Cardiac muscle cell (in vitro differentiated cells and primary cell): ENCODE data around the gene RALGAPB. TPM values are rescaled to one million over a fixed set of nuclear protein-coding genes. Genes with fewer than 3 reads are reported as not detected.

ENCODE experiments used
- DNase-seq, 2 donors: peaks; one replicate each; pipeline versions ENCODE4 v3.0.0 to v3.0.0-alpha.2; 2010 to 2017; ENCODE audit warnings: low read depth in 1 of 2, low spot score in 1 of 2
- H3K27ac ChIP-seq: fragments of 200-600 bp; sonication (generic); 2 replicates; pipeline ENCODE4 v1.5.1; 2016
- H3K27me3 ChIP-seq: fragments of 200-600 bp; sonication (generic); 2 replicates; pipeline ENCODE4 v1.6.0; 2016; ENCODE audit warnings: control low read depth
- H3K36me3 ChIP-seq: fragments of 200-600 bp; sonication (generic); 2 replicates; pipeline ENCODE4 v1.5.1; 2016; ENCODE audit warnings: control low read depth
- H3K4me1 ChIP-seq: fragments of 200-600 bp; sonication (generic); 2 replicates; pipeline ENCODE4 v1.8.1; 2017; ENCODE audit warnings: low read depth, mild to moderate bottlenecking, mixed run types
- H3K4me3 ChIP-seq: fragments of 200-600 bp; sonication (generic); 2 replicates; pipeline ENCODE4 v1.5.1; 2016; ENCODE audit warnings: mild to moderate bottlenecking
- H3K9me3 ChIP-seq: fragments of 200-600 bp; sonication (generic); 2 replicates; pipeline ENCODE4 v1.5.1; 2017; ENCODE audit warnings: low read depth, mild to moderate bottlenecking, control low read depth
- CTCF ChIP-seq: IDR thresholded peaks from 2 replicates; pipeline ENCODE4 v1.5.1; 2012; ENCODE audit warnings: low read depth, mild to moderate bottlenecking, low read length
- polyA plus RNA-seq: library from polyadenylated mRNA; unstranded; fragments of >200 nt; fragmentation: Nextera tagmentation; extraction: Ambion mirVana; gene quantifications from 2 replicates; pipeline ENCODE4 v1.2.1, GENCODE V29; 2016
- total RNA-seq: library from RNA; depleted of rRNA; stranded (reverse); fragments of >200 nt; gene quantifications from 2 replicates; pipeline ENCODE4 v1.2.3, GENCODE V29; 2016

RALGAPB gene
- total and polyA plus RNA-seq, 2 experiments from 2014 or later: 10.3 to 20.3 TPM

DNA sequence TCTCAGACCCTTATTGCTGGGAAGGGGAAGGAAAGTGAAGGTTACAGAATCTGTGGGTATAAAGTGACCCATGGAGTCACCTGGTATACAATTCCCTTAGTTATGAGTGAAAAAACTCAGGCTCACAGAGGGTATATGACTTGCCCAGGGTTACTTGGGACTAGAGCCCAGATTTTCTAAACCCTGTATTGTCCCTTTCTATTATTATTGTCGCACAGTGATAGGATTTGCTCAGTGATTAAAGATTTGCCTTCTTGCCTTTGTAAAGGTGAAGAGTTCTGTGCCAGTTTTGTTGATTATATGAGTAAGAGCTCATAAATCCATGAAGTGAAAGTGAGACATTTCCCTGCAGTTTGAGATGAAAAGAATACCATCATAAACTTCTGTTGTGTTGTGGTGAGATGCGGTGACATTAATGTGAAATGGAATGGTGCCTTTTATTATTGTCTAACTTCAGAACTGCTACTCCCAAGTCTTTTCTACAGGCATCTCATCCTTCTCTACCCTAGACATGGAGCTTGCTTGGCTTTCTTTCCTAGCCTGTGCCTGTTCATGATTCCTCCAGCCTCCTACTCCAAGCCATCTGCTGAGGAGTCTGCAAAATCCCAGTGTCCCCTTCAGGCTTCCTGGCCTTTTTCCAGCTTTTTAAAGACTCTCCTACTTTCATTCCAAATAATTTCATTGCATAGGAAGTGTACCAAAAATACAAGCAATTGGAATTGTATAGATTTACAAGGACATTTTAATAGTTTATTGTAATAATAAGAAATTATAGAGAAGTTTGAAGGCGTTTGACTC is 74.8 kb downstream of the RALGAPB start:
- H3K4me1 ChIP-seq: no peaks in the 10 kb centered on the region
- no peak overlapping the region for H3K4me3 ChIP-seq
- no peaks in the 10 kb centered on the region for H3K27me3 ChIP-seq
- TF ChIP-seq CTCF: no peak
- no peak for DNase-seq
- H3K36me3 ChIP-seq: peaks cover 53% of the 10 kb centered on the region
- no peaks in the 10 kb centered on the region for H3K9me3 ChIP-seq
- no peak overlapping the region for H3K27ac ChIP-seq

DNA sequence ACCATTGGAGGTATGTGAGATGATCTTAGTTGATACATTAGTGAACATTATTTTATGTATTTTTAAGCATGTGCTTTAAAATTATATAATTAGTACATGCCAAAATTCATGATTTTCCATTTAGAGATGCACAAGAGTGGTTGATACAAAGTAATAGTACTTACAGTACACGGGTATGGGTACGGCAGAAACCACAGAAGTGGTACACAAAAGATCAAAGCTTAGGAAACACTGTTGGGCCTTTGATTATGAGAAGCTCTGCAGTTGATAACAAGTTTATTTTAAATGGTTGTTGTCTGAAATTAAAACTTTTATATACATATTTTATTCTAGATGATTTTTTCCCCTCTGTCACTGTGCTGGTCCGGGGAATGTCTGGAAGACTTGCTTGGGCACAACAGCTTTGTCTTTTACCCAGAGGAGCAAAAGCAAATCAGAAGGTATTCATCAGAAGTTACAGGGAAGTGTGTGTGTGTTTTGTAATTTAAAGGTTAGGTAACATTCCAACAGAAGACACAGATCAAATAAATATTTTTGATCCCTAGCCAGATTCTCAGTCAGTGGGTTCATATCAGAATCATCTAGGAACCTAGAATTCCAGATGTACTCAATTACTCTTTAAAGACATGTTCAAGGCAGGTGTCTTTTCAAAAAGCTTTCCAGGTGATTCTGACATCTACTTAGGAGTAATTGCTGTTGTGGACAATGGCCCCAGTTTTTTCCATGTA is 75.9 kb downstream of the RALGAPB start:
- Histone ChIP-seq H3K27me3 (no peaks in the 10 kb centered on the region), H3K4me1 (no peaks in the 10 kb centered on the region), H3K9me3 (no peaks in the 10 kb centered on the region), H3K27ac (no peak overlapping the region), H3K36me3 (peaks cover 55% of the 10 kb centered on the region), H3K4me3 (no peak overlapping the region)
- no peak for TF ChIP-seq CTCF
- no peak for DNase-seq

DNA sequence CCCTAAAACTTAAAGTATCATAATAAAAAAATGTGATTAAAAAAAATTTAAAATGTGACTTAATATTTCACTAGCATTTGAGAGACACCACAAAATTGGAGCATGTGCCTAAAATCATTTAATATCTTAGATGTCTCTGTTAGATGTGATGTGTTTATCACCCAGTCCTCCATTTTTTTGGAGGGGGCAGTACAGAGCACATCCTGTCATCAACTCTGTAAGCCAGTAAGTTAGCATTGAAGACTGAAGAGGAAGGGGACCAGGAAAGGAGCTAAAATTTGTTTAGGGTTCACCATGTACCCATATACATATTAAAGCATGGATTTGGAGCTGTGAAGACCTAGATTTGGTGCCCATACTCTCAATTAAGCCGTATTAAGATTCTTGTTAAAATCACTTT is 77.6 kb downstream of the RALGAPB start:
- H3K4me1 ChIP-seq: no peaks in the 10 kb centered on the region

DNA sequence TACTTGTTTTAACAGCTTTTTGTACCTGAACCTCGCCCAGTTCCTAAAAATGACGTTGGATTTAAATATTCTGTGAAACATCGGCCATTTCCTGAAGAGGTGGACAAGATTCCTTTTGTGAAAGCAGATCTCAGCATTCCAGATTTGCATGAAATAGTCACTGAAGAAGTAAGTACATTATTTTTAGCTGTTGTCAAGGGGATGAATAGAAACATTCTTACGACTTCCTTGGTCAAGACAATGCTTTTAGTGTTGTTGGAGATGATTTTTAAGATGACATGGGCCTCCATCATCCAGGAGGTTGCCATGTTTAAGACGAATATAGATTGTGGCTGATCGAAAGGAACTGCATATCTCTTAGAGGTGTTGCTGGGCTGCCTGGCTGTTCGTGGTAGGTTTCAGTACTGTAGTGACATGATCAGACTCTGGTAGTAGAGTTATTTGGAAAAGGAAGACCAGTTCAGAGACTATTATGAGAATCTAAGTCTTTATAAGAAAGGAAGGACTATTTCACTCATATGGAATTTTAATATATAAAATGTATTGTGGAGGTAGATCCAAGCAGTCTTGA is 78.5 kb downstream of the RALGAPB start:
- no peaks in the 10 kb centered on the region for H3K9me3 ChIP-seq
- no peaks in the 10 kb centered on the region for H3K4me1 ChIP-seq
- no peaks in the 10 kb centered on the region for H3K27me3 ChIP-seq
- no peak overlapping the region for H3K4me3 ChIP-seq
- H3K27ac ChIP-seq: no peak overlapping the region
- no peak for TF ChIP-seq CTCF
- no peak for DNase-seq
- peaks cover 56% of the 10 kb centered on the region for H3K36me3 ChIP-seq

More for the DNA sequence above, 77.6 kb downstream of the RALGAPB start:
- Histone ChIP-seq H3K27me3 (no peaks in the 10 kb centered on the region), H3K27ac (no peak overlapping the region), H3K36me3 (peaks cover 59% of the 10 kb centered on the region), H3K9me3 (no peaks in the 10 kb centered on the region), H3K4me3 (no peak overlapping the region)
- TF ChIP-seq CTCF: no peak
- DNase-seq: no peak

- Histone ChIP-seq H3K4me1 (no peaks in the 10 kb centered on the region), H3K4me3 (no peak overlapping the region), H3K36me3 (peaks cover 59% of the 10 kb centered on the region), H3K27ac (no peak overlapping the region), H3K27me3 (no peaks in the 10 kb centered on the region), H3K9me3 (no peaks in the 10 kb centered on the region)
- no peak for TF ChIP-seq CTCF
- DNase-seq: peak in 1 of 2 donors; percentile 12
These were observed 82.3 kb downstream of the RALGAPB start for GRCh38 chr20:38554986-38555385.
